Fibroblast of upper back skin (primary cell): Measurements from ENCODE around the gene MUS81.
"Not testable (repeated sequence)": the region's sequence is repeated elsewhere in the genome, so short reads cannot be mapped to it uniquely, and the experiment has no call there.

Source experiments
- DNase-seq: peaks from one replicate; pipeline ENCODE4 v3.0.0-alpha.2; 2013

MUS81 gene, protein sequence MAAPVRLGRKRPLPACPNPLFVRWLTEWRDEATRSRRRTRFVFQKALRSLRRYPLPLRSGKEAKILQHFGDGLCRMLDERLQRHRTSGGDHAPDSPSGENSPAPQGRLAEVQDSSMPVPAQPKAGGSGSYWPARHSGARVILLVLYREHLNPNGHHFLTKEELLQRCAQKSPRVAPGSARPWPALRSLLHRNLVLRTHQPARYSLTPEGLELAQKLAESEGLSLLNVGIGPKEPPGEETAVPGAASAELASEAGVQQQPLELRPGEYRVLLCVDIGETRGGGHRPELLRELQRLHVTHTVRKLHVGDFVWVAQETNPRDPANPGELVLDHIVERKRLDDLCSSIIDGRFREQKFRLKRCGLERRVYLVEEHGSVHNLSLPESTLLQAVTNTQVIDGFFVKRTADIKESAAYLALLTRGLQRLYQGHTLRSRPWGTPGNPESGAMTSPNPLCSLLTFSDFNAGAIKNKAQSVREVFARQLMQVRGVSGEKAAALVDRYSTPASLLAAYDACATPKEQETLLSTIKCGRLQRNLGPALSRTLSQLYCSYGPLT

DNA sequence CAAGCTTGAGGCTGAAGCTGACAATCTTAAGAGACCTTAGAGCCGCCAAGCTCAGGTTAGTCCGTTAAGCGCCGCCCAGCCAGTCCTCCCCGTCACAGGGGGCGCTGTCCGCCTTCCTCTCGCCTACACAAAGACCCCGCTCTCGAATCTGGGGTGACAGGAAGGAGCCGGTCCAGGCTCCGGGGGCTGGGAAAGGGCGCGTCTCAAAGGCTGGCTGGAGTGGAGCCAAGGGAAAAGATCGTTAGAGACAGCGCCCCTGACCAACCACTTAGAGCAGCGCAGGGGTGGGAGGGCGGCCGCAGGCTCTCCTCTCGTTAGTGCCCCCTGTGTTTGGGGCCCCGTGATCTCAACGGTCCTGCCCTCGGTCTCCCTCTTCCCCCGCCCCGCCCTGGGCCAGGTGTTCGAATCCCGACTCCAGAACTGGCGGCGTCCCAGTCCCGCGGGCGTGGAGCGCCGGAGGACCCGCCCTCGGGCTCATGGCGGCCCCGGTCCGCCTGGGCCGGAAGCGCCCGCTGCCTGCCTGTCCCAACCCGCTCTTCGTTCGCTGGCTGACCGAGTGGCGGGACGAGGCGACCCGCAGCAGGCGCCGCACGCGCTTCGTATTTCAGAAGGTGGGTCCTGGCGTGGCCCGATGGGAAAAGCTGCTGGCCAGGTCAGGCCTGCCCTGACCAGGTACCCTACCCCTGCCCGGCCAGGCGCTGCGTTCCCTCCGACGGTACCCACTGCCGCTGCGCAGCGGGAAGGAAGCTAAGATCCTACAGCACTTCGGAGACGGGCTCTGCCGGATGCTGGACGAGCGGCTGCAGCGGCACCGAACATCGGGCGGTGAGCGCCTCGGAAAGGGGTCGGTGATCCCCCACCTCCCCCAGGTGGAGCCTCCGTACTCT lies at the start of gene MUS81:
Gene MUS81, plus strand, starts transcription at position 156 of the 887 bp plus-strand sequence. Its CDS starts 321 bp downstream, at position 477.
- DNase-seq = peak; percentile 99

DNA sequence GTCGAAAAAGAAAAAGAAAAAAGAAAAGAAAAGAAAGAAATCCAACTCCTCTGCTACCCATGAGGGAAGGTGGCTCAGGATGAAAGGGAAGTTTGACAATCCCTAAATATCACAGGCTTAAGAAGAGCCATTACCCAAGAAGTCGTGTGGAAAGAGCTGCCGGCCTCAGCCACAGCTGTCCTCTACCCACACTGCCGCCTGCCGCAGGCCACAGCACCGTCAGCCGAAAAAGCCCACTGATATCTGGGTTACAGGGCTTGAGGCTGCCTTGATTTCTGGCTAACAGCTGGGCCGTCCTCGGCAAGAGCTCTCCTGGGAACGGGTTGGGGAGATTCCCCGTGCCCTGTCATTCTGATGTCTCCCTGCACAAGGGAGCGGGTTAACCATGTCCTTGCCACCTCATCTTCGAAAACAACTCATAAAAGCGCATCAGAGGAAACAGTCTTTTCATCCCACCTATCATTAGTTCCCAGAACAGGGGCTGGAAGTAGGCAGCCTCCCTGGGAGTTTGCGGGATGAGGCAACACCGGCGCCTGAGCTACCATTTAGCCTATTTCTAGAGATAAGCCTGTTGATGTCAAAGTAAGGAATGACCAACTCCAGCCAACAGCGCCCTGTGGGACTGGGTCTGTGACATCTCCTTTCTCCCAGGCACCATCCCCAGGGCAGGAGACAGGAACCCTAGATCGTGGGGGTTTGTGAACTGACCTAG lies 48.3 kb upstream of the MUS81 start:
- DNase-seq = no peak

DNA sequence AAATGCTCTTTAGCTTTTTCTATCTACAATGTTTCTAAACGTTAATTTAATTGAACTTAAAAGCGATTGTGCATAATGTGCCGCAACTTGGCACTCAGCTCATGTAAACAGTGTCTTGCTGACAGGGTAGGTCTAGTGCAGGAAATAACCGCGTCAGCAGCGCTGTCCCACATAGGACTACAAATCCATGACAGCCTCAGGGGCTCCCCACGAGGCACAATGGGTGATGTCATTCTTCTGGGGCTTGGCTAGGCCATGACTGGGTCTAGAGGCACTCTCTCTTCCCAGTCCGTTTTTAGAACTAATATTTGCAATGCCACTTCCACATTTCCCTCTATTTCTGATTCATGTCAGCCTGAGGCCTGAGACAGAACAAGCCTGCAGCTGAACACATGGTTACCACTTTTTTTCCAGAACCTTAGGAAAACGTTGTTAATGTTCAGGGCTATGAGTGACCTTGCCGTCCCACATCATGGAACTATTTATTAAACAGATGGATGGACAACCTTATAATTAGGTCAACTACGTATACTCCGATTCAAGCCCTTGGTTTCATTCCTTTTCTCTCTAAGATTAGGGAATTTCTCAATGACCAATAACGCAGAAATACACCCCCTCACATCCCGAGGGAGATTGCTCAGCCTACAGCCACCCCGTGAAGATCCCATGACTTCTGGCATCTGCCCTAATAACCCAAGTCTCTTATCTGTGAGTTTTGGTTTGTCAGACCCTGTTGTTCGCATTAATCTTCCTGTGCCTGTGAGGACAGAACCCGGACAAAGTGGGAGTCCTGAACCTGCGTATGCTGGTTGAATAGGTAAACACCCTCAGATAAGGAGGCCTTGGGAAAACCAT lies 45.9 kb upstream of the MUS81 start:
- no peak for DNase-seq

DNA sequence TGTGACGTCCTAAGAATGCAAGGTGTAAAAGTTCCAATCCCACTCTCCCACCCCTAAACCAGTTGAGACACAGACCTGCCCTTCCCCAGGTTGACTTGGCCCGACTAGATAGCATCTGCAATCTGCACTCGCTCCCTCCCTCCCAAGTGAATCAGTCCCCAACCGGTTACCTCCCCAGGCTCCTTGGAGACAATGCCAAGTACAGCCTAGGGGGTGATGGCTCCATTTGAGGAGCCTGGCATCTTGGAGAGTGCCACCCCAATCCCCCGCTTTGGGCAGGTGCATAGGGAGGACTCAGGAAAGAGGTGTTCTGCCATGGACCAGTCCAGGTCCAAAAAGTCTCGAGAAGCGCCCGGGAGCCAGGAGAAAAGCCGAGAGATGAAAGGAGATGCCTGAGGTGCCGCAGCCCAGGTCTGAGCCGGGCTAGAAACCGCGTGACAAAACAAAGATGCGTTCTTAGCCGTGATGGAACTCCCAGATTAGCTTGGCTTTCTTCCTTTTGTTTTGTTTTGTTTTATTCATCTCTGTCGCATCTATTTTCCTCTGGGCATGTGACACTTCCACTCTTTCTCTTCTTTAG lies 45.2 kb upstream of the MUS81 start:
- no peak for DNase-seq

DNA sequence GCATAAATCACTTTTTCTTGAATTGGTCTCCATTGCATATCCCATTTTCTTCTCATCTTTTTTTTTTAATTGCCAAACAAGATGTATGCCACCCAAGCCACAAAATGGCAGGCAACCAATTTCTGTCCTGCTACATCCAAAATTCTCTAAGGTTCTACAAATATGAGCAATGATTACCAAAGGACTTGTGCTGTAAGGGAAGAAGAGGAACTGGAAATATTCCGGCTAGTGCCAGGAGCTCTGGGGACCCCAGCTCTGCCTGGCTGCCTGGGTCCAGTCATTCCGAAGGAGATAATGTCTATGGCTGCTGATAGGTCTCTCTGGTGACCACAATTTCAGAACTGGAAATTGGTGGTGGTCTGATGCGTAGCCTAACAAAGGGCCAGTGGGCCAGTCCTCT lies 43.5 kb upstream of the MUS81 start:
- DNase-seq = no peak

DNA sequence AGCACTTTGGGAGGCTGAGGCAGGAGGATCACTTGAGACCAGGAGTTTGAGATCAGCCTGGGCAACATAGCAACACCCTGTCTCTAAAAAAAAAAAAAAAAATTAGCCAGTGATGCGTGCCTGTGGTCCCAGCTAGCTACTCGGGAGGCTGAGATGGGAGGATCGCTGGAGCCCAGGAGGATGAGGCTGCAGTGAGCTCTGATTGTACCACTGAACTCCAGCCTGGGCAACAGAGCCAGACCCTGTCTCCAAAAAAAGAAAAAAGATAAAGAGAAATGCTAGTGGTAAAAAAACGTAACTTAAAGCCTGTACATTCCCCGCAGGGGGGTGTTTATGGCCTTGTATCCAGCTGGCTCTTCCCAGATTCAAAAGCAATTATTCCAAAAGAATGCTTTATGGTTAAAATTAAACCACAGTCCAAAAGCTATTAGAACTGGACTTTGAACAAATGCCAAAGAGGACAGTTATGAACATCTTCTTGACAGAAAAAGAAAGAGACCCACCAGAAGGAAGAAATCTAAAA lies 42.9 kb upstream of the MUS81 start:
- peak; percentile 54 for DNase-seq

DNA sequence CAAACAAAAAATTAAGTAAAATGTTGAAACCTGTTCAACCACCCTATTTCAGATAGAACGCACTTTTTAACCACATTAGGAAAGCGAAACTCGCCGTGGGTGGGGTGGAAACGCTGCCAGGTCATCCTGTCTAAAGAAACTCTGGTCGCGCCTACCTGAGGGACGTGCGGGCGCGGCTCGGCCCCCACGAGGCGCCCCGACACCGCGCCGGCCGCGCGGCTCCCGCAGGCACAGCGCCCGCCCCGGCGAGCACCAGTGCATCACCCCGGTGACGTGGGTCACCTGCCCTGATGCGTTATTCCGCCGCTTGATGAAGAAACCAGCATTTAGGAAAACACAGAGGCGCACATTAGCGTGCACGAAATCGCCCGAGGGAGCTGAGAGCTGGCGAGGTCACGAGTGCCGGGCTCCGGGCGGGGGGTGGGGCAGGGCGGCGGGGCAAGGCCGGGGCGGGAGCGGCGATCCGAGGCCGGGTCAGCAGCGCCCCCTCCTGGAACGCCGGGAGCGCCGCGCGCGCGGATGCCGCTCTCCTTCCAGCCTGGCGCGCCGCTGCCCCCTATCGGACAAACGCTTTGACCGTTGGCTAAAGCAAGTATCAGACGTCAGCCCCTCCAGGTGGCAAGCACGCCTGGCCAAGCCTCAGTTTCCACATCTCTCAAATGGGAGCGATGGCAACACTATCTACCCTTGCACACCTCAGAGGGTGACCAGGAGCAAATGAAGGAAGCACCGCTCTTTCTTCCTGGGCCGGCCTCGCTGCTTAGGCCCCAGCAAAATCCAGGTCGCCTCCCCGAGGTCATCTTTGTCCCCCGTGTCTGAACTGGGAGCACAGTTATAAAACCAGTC lies 42.2 kb upstream of the MUS81 start:
- peak; percentile 82 for DNase-seq

DNA sequence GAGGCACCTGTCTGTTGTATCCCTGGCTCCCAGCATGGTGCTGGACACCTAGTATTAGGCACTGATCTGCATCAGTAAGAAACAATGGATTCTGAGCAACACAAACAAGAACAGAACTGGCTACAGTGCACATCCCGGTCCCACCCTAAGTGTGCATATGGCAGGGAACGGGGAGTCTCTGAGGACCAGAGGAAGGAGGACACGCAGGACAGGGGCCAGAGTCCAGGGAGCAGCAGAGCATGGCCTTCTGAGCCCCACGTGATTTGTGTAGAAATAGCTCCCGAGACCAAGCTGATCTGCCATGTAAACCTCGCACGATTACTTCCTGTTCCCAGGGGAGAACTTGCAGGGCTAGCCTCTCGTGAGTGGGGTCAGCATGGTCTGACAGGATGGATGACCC lies 39.1 kb upstream of the MUS81 start:
- DNase-seq = no peak

DNA sequence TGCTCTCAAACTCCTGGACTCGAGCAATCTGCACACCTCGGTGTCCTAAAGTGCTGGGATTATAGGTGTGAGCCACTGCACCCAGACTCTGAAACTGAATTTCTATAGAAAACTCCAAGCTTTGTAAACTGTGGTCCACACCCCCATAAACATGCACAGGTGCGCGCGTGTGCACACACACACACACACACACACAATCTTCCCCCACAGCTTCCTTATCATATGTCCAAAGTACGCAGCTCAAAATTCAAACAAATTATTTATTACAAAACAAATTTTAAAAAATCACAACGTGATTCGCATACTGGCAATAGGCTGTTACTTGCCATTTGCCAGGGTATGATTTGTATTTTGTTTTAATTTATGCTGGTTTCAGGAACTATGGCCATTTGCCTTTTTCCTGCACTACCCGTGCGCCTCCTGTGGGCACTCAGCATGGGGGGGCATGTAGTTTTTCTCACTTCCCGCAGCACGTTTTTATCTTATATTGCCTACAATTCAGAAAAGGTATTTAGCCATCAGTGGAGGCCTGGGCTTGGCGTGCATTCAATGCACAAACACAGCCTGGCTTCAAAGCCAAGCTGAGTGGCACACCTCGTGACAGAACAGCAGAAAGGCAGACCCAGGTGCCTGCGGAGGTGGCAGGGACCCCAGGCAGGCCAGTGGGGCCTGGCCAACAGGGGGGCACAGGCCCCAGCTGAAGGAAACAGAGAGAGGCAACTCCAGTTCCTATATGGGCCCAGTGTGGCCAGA lies 37.3 kb upstream of the MUS81 start:
- DNase-seq = no peak

DNA sequence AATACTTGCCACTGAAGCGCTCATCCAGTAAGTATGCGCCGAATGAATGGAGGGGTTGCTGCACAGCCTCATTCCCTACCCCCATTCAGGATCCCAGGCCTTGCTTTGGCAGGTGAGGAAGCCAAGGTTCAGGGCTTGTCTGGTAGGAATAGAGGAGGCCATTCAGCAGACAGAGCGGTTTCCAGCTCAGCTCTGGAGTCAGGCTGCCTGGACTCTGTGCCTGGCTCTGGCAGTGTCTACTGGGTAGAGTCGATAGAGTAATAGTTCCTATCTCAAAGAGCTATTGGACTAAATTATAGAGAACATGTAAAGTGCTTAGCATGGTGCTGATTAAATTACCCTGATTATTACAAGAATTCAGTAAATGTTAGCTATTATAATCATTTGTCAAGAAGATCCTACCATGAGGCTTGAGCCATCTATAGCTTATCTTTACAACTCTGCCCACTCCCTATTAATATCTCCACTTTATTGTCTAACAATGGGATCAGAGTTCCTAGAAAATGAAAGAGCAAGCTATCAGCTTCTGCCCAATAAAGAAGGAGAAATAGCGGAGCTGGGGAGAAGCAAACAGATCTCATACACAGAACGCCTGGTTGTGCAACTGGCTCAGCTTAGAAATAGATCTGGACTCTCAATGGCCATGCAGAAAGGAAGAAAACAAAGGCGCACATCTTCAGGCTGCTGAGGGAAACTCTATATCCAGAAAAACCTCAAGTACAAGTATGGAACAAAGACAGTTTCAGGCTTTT lies 33.1 kb upstream of the MUS81 start:
- no peak for DNase-seq

DNA sequence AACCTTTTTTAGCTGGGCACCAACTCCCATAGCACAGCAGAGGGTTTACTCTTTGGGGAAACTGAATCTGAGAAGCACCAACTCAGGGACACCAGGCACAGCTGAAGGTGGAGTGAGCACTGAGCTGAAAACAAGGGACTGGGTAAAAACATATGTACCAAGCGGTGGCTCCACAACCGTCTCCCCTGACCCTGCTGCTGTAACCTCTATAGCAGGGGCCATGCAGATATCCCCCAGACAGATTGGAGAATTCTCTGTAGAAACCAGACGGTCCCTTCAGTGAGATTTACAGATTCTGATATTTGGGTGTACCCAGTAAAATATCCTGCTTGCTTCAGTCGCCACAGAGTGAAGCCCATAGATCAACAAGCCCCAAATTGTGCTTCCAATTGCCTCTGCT lies 30.8 kb upstream of the MUS81 start:
- no peak for DNase-seq

DNA sequence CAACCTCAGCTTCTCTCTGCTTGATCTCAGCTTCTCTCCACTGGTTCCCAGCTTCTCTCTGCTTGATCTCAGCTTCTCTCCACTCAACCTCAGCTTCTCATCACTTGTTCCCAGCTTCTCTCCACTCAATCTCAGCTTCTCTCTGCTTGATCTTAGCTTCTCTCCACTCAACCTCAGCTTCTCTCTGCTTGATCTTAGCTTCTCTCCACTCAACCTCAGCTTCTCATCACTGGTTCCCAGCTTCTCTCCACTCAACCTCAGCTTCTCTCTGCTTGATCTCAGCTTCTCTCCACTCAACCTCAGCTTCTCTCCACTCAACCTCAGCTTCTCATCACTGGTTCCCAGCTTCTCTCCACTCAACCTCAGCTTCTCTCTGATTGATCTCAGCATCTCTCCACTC lies 28.0 kb upstream of the MUS81 start:
- DNase-seq = not testable (repeated sequence)

DNA sequence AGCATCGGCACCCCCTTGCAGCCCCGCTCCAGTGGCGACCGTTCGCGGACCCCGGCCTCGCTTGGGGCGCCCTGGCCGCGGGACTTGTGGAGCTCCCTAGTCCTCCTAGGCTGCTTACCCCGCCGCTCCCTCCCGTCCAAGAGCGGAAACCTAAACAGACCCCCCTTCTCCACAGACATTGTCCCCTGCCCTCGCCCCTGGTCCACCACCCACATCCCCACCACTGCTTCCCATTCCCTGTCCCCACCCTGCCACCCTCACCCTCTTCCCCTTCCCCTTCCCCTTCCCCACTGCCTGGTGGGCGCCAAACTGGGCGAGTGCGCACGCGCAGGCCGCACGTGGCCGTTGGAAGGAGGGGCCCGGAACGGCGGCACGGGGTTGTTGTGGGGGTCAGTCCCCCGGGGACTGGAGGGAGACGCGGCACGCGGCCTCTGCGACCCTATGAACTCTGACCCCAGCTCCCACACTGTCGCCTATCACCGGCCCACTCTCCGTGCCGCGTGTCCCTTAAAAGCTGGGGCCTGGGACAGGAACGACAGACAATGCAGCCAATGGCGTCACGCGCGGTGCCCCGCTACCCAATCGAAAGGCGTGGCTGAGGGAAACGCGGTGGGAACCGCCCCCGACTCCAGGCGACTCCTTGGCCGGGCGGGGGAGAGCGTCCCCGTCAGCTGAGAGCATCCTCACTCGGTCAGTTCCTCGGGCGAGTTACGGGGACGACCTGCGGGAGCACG lies 26.8 kb upstream of the MUS81 start, which contains the start of gene SNX32:
Gene SNX32, plus strand, starts transcription at position 667 of the 734 bp plus-strand sequence. CDS start 103 bp downstream, outside the sequence.
- peak; percentile 91 for DNase-seq

DNA sequence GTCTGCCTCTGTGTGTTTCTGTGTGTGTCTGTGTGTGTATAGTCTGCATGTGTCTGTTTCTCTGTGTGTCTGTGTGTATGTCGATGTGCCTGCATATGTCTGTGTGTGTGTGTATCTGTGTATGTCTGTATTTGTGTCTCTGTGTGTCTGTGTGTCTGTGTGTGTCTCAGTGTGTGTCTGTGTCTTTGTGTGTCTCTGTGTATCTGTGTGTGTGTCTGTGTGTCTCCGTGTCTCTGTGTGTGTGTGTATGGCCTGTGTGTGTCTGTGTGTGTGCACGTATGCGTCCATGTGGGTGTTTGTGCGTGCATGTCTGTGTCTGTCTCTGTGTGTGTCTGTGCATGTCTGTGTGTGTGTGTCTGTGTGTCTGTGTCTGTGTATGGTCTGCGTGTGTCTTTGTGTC lies 26.0 kb upstream of the MUS81 start:
- no peak for DNase-seq

DNA sequence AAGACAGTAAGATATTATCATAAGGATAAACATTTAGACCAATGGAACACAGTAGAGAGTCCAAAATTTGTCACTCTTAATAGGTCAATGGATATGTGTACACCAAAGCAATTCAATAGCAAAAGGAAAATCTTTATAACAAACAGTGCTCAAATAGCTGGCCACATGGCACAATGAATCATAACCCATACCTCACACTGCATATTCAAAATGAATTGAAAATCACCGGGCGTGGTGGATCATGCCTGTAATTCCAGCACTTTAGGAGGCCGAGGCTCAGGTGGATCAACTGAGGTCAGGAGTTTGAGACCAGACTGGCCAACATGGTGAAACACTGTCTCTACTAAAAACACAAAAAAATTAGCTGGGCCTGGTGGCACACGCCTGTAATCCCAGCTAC lies 18.1 kb upstream of the MUS81 start:
- no peak for DNase-seq

DNA sequence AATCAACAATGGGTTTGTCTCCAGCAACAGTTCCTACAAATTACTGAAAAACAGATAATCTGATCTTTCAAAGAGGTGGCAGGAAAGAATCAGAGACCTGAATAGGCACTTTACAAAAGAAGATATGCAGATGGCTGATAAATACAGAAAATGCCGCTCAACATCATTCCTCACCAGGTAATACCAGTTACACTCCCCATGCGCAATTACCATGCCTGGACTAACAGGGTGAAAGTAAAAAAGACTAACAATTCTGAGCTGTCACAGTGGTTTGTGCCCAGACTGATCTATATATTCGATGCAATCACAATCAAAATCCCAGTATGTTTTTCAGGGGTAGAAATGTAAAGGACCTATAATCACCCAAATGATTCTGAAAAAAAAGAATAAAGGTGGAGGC lies 16.4 kb upstream of the MUS81 start:
- DNase-seq = no peak

DNA sequence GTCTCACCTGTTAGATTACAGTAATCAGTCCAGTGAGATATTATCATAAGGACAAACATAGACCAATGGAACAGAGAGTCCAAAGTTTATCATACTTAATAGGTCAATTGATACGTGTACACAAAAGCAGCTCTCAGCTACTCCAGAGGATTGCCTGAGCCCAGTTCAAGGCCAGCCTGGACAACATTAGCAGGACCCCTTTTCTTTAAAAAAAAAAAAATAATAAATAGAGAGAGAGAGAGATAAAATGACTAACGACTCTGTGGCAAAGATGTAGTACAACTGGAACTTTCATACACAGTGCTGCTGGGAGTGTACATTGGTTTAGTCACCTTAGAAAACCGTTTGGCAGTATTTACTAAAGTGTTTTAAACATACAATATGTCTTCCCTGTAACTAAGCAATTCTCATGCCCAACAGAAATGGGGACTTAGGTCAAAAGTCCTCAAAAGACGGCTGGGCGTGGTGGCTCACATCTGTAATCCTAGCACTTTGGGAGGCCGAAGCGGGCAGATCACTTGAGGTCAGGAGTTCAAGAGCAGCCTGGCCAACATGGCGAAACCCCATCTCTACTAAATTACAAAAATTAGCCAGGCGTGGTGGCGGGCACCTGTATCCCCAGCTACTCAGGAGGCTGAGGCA lies 15.9 kb upstream of the MUS81 start:
- no peak for DNase-seq
